HL-60 (cell line): Measurements from ENCODE around the gene TGM1.

Experiments used
- DNase-seq, 2 experiments: peaks; one replicate each; pipeline ENCODE4 v3.0.0-alpha.2; 2010 to 2020; ENCODE audit warnings: low read depth in 1 of 2, low spot score in 1 of 2
- H3K27ac ChIP-seq: fragments of 250-450 bp; sonication (Bioruptor Pico); replicated peaks from 2 replicates; pipeline ENCODE4 v1.5.1; 2020; ENCODE audit warnings: mild to moderate bottlenecking, moderate library complexity
- H3K27me3 ChIP-seq: fragments of 250-450 bp; sonication (Bioruptor Pico); 2 replicates; pipeline ENCODE4 v1.5.1; 2021; ENCODE audit warnings: mild to moderate bottlenecking, moderate library complexity; ENCODE audit not compliant: insufficient read depth, poor library complexity, severe bottlenecking
- H3K4me3 ChIP-seq: replicated peaks from 2 replicates; pipeline ENCODE4 v1.5.1; 2011; ENCODE audit warnings: mild to moderate bottlenecking, control low read depth, low read length; ENCODE audit not compliant: insufficient read depth
- CTCF ChIP-seq: IDR thresholded peaks from one replicate; pipeline ENCODE4 v1.5.1; 2011; ENCODE audit warnings: low read length, control low read depth, inconsistent platforms; ENCODE audit not compliant: insufficient read depth
- GABPA ChIP-seq: IDR thresholded peaks from 2 replicates; pipeline ENCODE4 v1.6.1; 2012; ENCODE audit warnings: low read depth
- POLR2AphosphoS5 ChIP-seq: IDR thresholded peaks from 2 replicates; pipeline ENCODE4 v1.6.1; 2012; ENCODE audit warnings: low read depth
- SPI1 ChIP-seq: IDR thresholded peaks from 2 replicates; pipeline ENCODE4 v1.6.1; 2012; ENCODE audit warnings: low read depth, mild to moderate bottlenecking, borderline replicate concordance
- TF ChIP-seq, protein P1 (sequence below): IDR thresholded peaks from 2 replicates; pipeline ENCODE4 v1.6.1; 2012; ENCODE audit warnings: low read depth; ENCODE audit not compliant: insufficient replicate concordance

TGM1 gene

GRCh38 chr14:24272467-24272866, 9.5 kb upstream of the TGM1 start:
- TF ChIP-seq SPI1, result no peak
- no peak for TF ChIP-seq POLR2AphosphoS5
- no peak for TF ChIP-seq CTCF
- TF ChIP-seq, protein P1, sequence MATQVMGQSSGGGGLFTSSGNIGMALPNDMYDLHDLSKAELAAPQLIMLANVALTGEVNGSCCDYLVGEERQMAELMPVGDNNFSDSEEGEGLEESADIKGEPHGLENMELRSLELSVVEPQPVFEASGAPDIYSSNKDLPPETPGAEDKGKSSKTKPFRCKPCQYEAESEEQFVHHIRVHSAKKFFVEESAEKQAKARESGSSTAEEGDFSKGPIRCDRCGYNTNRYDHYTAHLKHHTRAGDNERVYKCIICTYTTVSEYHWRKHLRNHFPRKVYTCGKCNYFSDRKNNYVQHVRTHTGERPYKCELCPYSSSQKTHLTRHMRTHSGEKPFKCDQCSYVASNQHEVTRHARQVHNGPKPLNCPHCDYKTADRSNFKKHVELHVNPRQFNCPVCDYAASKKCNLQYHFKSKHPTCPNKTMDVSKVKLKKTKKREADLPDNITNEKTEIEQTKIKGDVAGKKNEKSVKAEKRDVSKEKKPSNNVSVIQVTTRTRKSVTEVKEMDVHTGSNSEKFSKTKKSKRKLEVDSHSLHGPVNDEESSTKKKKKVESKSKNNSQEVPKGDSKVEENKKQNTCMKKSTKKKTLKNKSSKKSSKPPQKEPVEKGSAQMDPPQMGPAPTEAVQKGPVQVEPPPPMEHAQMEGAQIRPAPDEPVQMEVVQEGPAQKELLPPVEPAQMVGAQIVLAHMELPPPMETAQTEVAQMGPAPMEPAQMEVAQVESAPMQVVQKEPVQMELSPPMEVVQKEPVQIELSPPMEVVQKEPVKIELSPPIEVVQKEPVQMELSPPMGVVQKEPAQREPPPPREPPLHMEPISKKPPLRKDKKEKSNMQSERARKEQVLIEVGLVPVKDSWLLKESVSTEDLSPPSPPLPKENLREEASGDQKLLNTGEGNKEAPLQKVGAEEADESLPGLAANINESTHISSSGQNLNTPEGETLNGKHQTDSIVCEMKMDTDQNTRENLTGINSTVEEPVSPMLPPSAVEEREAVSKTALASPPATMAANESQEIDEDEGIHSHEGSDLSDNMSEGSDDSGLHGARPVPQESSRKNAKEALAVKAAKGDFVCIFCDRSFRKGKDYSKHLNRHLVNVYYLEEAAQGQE, result no peak
- TF ChIP-seq GABPA, result no peak
- Histone ChIP-seq H3K27me3 (no peaks in the 10 kb centered on the region), H3K27ac (no peak overlapping the region; the same call in 1 of the 2 replicates), H3K4me3 (no peak overlapping the region)
- no peak for DNase-seq

DNA sequence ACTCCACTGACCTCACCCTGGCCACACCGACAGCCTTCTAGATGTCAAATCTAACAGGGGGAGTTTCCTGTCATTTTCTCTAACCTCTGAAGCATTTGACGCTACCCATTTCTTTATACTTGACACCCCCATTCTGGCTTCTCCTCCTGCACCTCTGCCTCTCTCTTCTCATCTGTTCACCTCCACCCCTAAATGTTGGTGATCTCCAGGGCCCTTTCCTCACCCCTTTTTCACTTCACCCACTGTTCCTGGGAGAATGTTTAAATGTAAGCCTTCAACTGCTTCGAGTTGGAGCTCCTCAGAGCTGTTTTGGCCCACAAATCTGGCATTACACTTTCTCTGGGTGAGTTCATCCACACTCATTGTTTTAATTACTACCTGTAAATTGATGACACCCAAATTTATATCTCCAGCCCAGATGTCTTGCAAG, 8.9 kb upstream of the TGM1 start:
- H3K27ac ChIP-seq, result peak overlapping the region; percentile 97
- TF ChIP-seq CTCF (no peak), GABPA (no peak), POLR2AphosphoS5 (no peak), SPI1 (no peak)
- TF ChIP-seq, protein P1, result no peak
- no peak for DNase-seq
- H3K27me3 ChIP-seq, result no peaks in the 10 kb centered on the region
- peak overlapping the region; percentile 71 for H3K4me3 ChIP-seq

- Histone ChIP-seq H3K27me3 (no peaks in the 10 kb centered on the region), H3K4me3 (peak within 1 kb of the TSS; percentile 71), H3K27ac (peak within 1 kb of the TSS; percentile 97)
- DNase-seq, result peak; percentile 86 to 87
- TF ChIP-seq, protein P1, result peak; percentile 54
- TF ChIP-seq GABPA (peak; percentile 46; the same call in 1 of the 2 replicates), CTCF (peak; percentile 67), SPI1 (no peak), POLR2AphosphoS5 (peak; percentile 97)
Observed at GRCh38 chr14:24271134-24271833, 8.3 kb upstream of the TGM1 start, which contains the start of gene RABGGTA. Gene RABGGTA (minus strand): TSS chr14:24271597. CDS start chr14:24271115, 482 bp downstream.
